22Rv1 (cell line): ENCODE measurements around the gene FBXL12.

Source experiments
- CTCF ChIP-seq: fragments of 450-650 bp; IDR thresholded peaks from 2 replicates; pipeline ENCODE4 v1.5.1; 2017; ENCODE audit warnings: mild to moderate bottlenecking
- ZFX ChIP-seq: fragments of 450-650 bp; IDR thresholded peaks from 2 replicates; pipeline ENCODE4 v1.6.1; 2017; ENCODE audit warnings: antibody characterized with exemption, borderline replicate concordance

DNA sequence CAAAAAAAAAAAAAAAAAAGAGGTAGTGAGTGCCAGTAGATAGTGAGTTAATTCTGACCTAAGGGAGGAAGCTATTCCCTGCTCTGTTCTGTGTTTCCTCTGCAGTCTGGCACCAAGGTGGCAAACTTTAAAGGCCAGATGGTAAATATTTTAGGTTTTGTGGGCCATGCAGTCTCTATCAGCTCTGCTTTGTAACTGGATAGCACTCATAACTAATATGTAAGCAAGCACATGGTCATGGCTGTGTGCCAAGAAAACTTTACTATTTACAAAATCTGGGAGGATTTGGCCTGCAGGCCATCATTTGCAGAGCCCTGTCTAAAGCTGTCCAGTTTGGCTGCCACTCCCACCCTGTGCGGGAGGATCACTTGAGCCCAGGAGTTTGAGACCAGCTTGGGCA lies 20.5 kb upstream of the FBXL12 start:
- no peak for TF ChIP-seq CTCF
- no peak for TF ChIP-seq ZFX
